Muscle layer of duodenum (tissue), 2 donors: Measurements from ENCODE around the gene PPL.

Experiments used
- H3K27ac ChIP-seq: one replicate; pipeline ENCODE4 v1.7.0; 2013; ENCODE audit warnings: mild to moderate bottlenecking, low read length
- H3K27me3 ChIP-seq: one replicate; pipeline ENCODE4 v1.7.0; 2013; ENCODE audit warnings: low read depth, mild to moderate bottlenecking, control low read depth, low read length
- H3K36me3 ChIP-seq, 2 donors: one replicate each; pipeline ENCODE4 v1.7.0; 2013; ENCODE audit warnings: low read length in 2 of 2, control low read depth in 1 of 2, mild to moderate bottlenecking in 1 of 2; ENCODE audit not compliant: insufficient read depth in 2 of 2, control insufficient read depth in 1 of 2
- H3K4me1 ChIP-seq, 2 donors: one replicate each; pipeline ENCODE4 v1.7.0; 2013; ENCODE audit warnings: low read length in 2 of 2, mild to moderate bottlenecking in 2 of 2, control low read depth in 1 of 2, moderate library complexity in 1 of 2; ENCODE audit not compliant: insufficient read depth in 2 of 2, control insufficient read depth in 1 of 2
- H3K4me3 ChIP-seq, 2 donors: one replicate each; pipeline ENCODE4 v1.7.0; 2013; ENCODE audit warnings: low read length in 2 of 2, low read depth in 1 of 2, mild to moderate bottlenecking in 1 of 2
- H3K9me3 ChIP-seq, 2 donors: one replicate each; pipeline ENCODE4 v1.7.0; 2013; ENCODE audit warnings: low read length in 2 of 2, control low read depth in 1 of 2, mild to moderate bottlenecking in 1 of 2; ENCODE audit not compliant: control insufficient read depth in 1 of 2
- donor health status: healthy.

PPL gene

GRCh38 chr16:4877380-4877685 lies 59.6 kb downstream of the PPL start:
- Histone ChIP-seq H3K36me3 (peaks cover 76 to 90% of the 10 kb centered on the region in 2 donors), H3K9me3 (no peaks in the 10 kb centered on the region), H3K4me3 (no peak overlapping the region), H3K27ac (no peak overlapping the region), H3K27me3 (no peaks in the 10 kb centered on the region), H3K4me1 (peaks cover 0 to 8% of the 10 kb centered on the region in 2 donors)

GRCh38 chr16:4876646-4877379 lies 60.1 kb downstream of the PPL start:
- Histone ChIP-seq H3K36me3 (peaks cover 72 to 92% of the 10 kb centered on the region in 2 donors), H3K4me1 (peaks cover 0 to 3% of the 10 kb centered on the region in 2 donors), H3K27ac (no peak overlapping the region)

GRCh38 chr16:4874666-4875065 lies 62.3 kb downstream of the PPL start:
- no peak overlapping the region for H3K27ac ChIP-seq
- no peaks in the 10 kb centered on the region for H3K27me3 ChIP-seq
- no peaks in the 10 kb centered on the region for H3K9me3 ChIP-seq
- H3K36me3 ChIP-seq, result peaks cover 67 to 92% of the 10 kb centered on the region in 2 donors
- H3K4me3 ChIP-seq, result no peak overlapping the region
- H3K4me1 ChIP-seq, result no peaks in the 10 kb centered on the region

More at GRCh38 chr16:4876646-4877379, 60.1 kb downstream of the PPL start:
- Histone ChIP-seq H3K4me3 (no peak overlapping the region), H3K9me3 (no peaks in the 10 kb centered on the region), H3K27me3 (no peaks in the 10 kb centered on the region)

- Histone ChIP-seq H3K36me3 (peaks cover 66 to 90% of the 10 kb centered on the region in 2 donors), H3K27ac (no peak overlapping the region), H3K4me3 (no peak overlapping the region), H3K27me3 (no peaks in the 10 kb centered on the region), H3K9me3 (no peaks in the 10 kb centered on the region), H3K4me1 (no peaks in the 10 kb centered on the region)
These were observed 63.9 kb downstream of the PPL start for GRCh38 chr16:4873091-4873490.

DNA sequence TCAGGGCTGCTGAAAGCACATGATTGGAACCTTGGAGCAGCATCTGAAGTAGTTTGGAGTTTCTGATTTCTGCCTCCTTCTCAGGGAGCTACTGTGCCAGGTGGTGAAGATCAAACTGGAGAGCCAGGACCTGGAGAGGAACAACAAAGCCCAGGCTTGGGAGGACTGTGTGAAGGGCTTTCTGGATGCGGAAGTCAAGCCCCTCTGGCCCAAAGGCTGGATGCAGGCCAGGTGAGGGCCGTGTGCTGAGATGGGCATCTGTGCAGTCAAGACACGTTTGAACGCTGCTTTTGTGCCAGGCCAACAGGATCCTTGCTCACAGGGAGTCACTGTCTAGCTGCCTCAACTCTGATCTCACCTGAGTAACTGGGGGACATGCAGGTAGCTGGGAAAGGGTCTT lies 65.9 kb downstream of the PPL start:
- no peak overlapping the region for H3K4me3 ChIP-seq
- H3K4me1 ChIP-seq, result no peaks in the 10 kb centered on the region
- H3K27me3 ChIP-seq, result no peaks in the 10 kb centered on the region
- no peaks in the 10 kb centered on the region for H3K9me3 ChIP-seq
- no peak overlapping the region for H3K27ac ChIP-seq
- H3K36me3 ChIP-seq, result peaks cover 49 to 72% of the 10 kb centered on the region in 2 donors

DNA sequence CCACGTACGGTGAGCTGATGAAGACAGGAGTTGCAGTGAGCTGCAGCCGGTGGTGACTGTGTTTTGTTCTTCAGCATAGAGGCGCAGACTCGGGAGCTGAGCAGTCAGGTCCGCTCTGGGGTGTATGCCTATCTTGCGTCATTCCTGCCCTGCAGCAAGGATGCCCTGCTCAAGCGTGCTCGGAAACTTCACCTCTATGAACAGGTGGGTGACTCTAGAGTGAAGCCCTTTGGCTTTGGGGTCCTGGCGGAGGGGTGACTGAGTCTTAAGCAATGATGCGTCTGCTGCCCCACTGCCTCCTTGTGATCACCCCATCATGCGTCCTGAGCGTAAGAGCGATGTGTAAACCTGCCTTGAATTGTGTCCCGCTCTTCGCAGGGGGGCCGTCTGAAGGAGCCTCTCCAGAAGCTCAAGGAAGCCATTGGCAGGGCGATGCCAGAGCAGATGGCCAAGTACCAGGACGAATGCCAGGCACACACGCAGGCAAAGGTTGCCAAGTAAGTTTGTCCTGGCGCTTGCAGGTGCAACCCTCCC lies 66.7 kb downstream of the PPL start:
- Histone ChIP-seq H3K4me1 (no peaks in the 10 kb centered on the region), H3K27ac (no peak overlapping the region), H3K36me3 (peaks cover 49 to 67% of the 10 kb centered on the region in 2 donors), H3K9me3 (no peaks in the 10 kb centered on the region), H3K27me3 (no peaks in the 10 kb centered on the region), H3K4me3 (no peak overlapping the region)

DNA sequence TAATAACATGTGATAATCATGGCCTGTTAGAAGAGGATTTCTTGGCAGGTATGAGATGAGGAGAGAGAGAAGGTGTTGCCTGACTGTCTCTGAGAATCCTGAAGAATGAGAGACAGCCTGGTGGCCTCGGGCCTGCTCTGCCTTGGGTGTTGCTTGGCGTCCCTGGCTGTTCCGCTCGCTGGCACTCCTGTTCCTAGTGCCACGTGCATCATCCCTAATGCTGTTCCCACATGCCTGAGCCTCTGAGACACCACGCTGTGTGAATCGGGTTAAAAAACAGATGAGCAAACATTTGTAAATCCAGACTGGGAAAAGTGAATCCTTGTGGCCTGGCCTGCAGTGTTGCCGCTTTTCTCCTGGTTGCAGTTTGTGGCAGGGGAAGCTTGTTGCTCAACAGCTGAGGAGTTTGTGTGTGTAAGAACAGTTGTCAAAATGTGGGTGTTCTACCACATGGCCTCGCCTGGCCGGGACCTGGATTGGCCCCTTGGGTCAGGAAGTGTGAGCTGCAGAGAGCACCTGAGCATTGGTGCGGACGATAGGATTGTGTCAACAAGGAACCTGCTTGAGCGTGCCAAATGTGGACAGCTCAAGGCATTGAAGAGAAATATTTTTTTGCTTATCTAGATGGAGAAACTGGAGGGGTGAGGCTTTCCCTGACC lies 67.7 kb downstream of the PPL start:
- Histone ChIP-seq H3K27me3 (no peaks in the 10 kb centered on the region), H3K27ac (no peak overlapping the region), H3K4me1 (no peaks in the 10 kb centered on the region), H3K9me3 (no peaks in the 10 kb centered on the region), H3K4me3 (no peak overlapping the region), H3K36me3 (peaks cover 46 to 57% of the 10 kb centered on the region in 2 donors)

GRCh38 chr16:4868535-4868934 lies 68.4 kb downstream of the PPL start:
- Histone ChIP-seq H3K27ac (no peak overlapping the region), H3K4me3 (no peak overlapping the region), H3K9me3 (no peaks in the 10 kb centered on the region), H3K27me3 (no peaks in the 10 kb centered on the region), H3K4me1 (no peaks in the 10 kb centered on the region), H3K36me3 (peaks cover 41 to 50% of the 10 kb centered on the region in 2 donors)

DNA sequence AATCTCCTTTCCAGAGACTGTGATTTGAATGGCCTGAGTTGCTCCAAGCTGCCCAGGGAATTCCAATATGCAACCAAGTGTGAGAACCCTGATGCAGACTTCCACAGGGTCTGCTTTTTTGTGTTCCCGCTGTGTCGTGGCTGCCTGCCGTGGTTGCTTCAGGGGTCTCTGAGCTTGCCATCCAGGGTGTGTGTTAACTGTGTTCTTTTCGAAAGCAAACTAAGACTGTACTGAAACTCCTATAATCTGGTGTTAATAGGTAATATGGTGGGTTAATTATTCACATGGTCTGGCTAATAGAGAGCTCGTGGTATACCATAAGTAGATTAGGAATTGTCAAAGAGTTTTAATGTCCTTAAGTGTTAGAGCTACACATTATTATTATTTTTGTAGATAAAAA lies 68.9 kb downstream of the PPL start:
- no peak overlapping the region for H3K4me3 ChIP-seq
- no peaks in the 10 kb centered on the region for H3K27me3 ChIP-seq
- peaks cover 36 to 48% of the 10 kb centered on the region in 2 donors for H3K36me3 ChIP-seq
- H3K27ac ChIP-seq, result no peak overlapping the region
- H3K9me3 ChIP-seq, result no peaks in the 10 kb centered on the region
- H3K4me1 ChIP-seq, result no peaks in the 10 kb centered on the region

- no peak overlapping the region for H3K27ac ChIP-seq
- H3K4me3 ChIP-seq, result no peak overlapping the region
- peaks cover 37 to 47% of the 10 kb centered on the region in 2 donors for H3K36me3 ChIP-seq
- no peaks in the 10 kb centered on the region for H3K4me1 ChIP-seq
- H3K27me3 ChIP-seq, result no peaks in the 10 kb centered on the region
- no peaks in the 10 kb centered on the region for H3K9me3 ChIP-seq
These were observed 70.4 kb downstream of the PPL start for GRCh38 chr16:4866586-4866985.

GRCh38 chr16:4865231-4865860 lies 71.6 kb downstream of the PPL start:
- no peaks in the 10 kb centered on the region for H3K27me3 ChIP-seq
- H3K27ac ChIP-seq, result no peak overlapping the region
- no peak overlapping the region for H3K4me3 ChIP-seq
- no peaks in the 10 kb centered on the region for H3K4me1 ChIP-seq
- peaks cover 38 to 44% of the 10 kb centered on the region in 2 donors for H3K36me3 ChIP-seq
- no peaks in the 10 kb centered on the region for H3K9me3 ChIP-seq
